SK-N-SH treated with all-trans-retinoic acid at 6 μM for 48 hours (cell line): Measurements from ENCODE around the gene MYO5B.

Source experiments
- ATAC-seq: fragments of 200-7000 bp; cut with Tn5 transposase; 3 replicates; pipeline ENCODE4 v1.9.1; 2020; ENCODE audit warnings: mild to moderate bottlenecking, moderate library complexity
- BACH2 ChIP-seq: fragments of 250-450 bp; sonication (Bioruptor Pico); IDR thresholded peaks from 2 replicates; pipeline ENCODE4 v1.9.0; 2021; ENCODE audit warnings: mild to moderate bottlenecking, borderline replicate concordance
- CSDC2 ChIP-seq: fragments of 250-450 bp; sonication (Bioruptor Pico); IDR thresholded peaks from 2 replicates; pipeline ENCODE4 v1.5.0; 2020; ENCODE audit warnings: mild to moderate bottlenecking, moderate library complexity
- CSRNP3 ChIP-seq: fragments of 250-450 bp; sonication (Bioruptor Pico); IDR thresholded peaks from 2 replicates; pipeline ENCODE4 v1.5.1; 2021; ENCODE audit warnings: mild to moderate bottlenecking, moderate library complexity
- ESRRG ChIP-seq: fragments of 250-450 bp; sonication (Bioruptor Pico); IDR thresholded peaks from 2 replicates; pipeline ENCODE4 v1.6.1; 2021; ENCODE audit warnings: mild to moderate bottlenecking
- ISL1 ChIP-seq: fragments of 250-450 bp; sonication (Bioruptor Pico); IDR thresholded peaks from 2 replicates; pipeline ENCODE4 v2.1.2; 2022; ENCODE audit warnings: mild to moderate bottlenecking, moderate library complexity
- OSR1 ChIP-seq: fragments of 250-450 bp; sonication (Bioruptor Pico); IDR thresholded peaks from 2 replicates; pipeline ENCODE4 v1.8.0; 2022; ENCODE audit warnings: moderate library complexity, mild to moderate bottlenecking, inconsistent platforms
- PATZ1 ChIP-seq: fragments of 250-450 bp; sonication (Bioruptor Pico); IDR thresholded peaks from 2 replicates; pipeline ENCODE4 v1.8.0; 2020; ENCODE audit warnings: mild to moderate bottlenecking, moderate library complexity, borderline replicate concordance
- POU6F1 ChIP-seq: fragments of 250-450 bp; sonication (Bioruptor Pico); IDR thresholded peaks from 2 replicates; pipeline ENCODE4 v1.8.0; 2021; ENCODE audit warnings: low read depth, mild to moderate bottlenecking, moderate library complexity, borderline replicate concordance
- PPARA ChIP-seq: fragments of 250-450 bp; sonication (Bioruptor Pico); IDR thresholded peaks from 2 replicates; pipeline ENCODE4 v1.5.0; 2020; ENCODE audit warnings: mild to moderate bottlenecking, borderline replicate concordance
- RARB ChIP-seq: fragments of 250-450 bp; sonication (Bioruptor Pico); IDR thresholded peaks from 2 replicates; pipeline ENCODE4 v1.8.0; 2021; ENCODE audit warnings: mild to moderate bottlenecking, moderate library complexity
- SNAI2 ChIP-seq: fragments of 250-450 bp; sonication (Bioruptor Pico); IDR thresholded peaks from 2 replicates; pipeline ENCODE4 v1.5.0; 2020; ENCODE audit warnings: mild to moderate bottlenecking, moderate library complexity
- TCF4 ChIP-seq: fragments of 250-450 bp; sonication (Bioruptor Pico); IDR thresholded peaks from 2 replicates; pipeline ENCODE4 v1.8.0; 2021; ENCODE audit warnings: mild to moderate bottlenecking, moderate library complexity, borderline replicate concordance
- TOX ChIP-seq: fragments of 250-450 bp; sonication (Bioruptor Pico); IDR thresholded peaks from 2 replicates; pipeline ENCODE4 v1.8.0; 2021; ENCODE audit warnings: mild to moderate bottlenecking, moderate library complexity, borderline replicate concordance
- TSHZ2 ChIP-seq: fragments of 250-450 bp; sonication (Bioruptor Pico); IDR thresholded peaks from 2 replicates; pipeline ENCODE4 v1.5.0; 2020; ENCODE audit warnings: mild to moderate bottlenecking, moderate library complexity
- ZC3H10 ChIP-seq: fragments of 250-450 bp; sonication (Bioruptor Pico); IDR thresholded peaks from 2 replicates; pipeline ENCODE4 v1.5.1; 2021; ENCODE audit warnings: mild to moderate bottlenecking, moderate library complexity
- ZFP3 ChIP-seq: fragments of 250-450 bp; sonication (Bioruptor Pico); IDR thresholded peaks from 2 replicates; pipeline ENCODE4 v1.5.0; 2020; ENCODE audit warnings: mild to moderate bottlenecking, moderate library complexity
- ZFP30 ChIP-seq: fragments of 450-650 bp; formaldehyde crosslinking; IDR thresholded peaks from 2 replicates; pipeline ENCODE4 v1.5.0; 2022; ENCODE audit warnings: mild to moderate bottlenecking, moderate library complexity
- ZNF565 ChIP-seq: fragments of 450-650 bp; formaldehyde crosslinking; conservative IDR thresholded peaks from 2 replicates; pipeline ENCODE4 v1.5.0; 2020; ENCODE audit warnings: low read depth, mild to moderate bottlenecking, moderate library complexity
- ZNF70 ChIP-seq: fragments of 450-650 bp; formaldehyde crosslinking; IDR thresholded peaks from 2 replicates; pipeline ENCODE4 v1.5.0; 2020; ENCODE audit warnings: mild to moderate bottlenecking, moderate library complexity
- ZNF8 ChIP-seq: fragments of 450-650 bp; formaldehyde crosslinking; IDR thresholded peaks from 2 replicates; pipeline ENCODE4 v1.5.0; 2020; ENCODE audit warnings: mild to moderate bottlenecking, moderate library complexity
- TF ChIP-seq, protein P1 (sequence below): fragments of 250-450 bp; sonication (Bioruptor Pico); IDR thresholded peaks from 2 replicates; pipeline ENCODE4 v1.5.1; 2020; ENCODE audit warnings: low read depth, mild to moderate bottlenecking, moderate library complexity

MYO5B gene

GRCh38 chr18:49949951-49950395 is 245.0 kb downstream of the MYO5B start:
- TF ChIP-seq TOX (CRISPR knock-in tag) (no peak), TCF4 (no peak), SNAI2 (no peak), ZNF70 (CRISPR knock-in tag) (no peak), ESRRG (no peak), ISL1 (CRISPR knock-in tag) (no peak), CSRNP3 (CRISPR knock-in tag) (no peak), PATZ1 (no peak), ZNF565 (no peak), RARB (CRISPR knock-in tag) (no peak), POU6F1 (CRISPR knock-in tag) (no peak), BACH2 (no peak), ZNF8 (CRISPR knock-in tag) (no peak), CSDC2 (CRISPR knock-in tag) (no peak)
- TF ChIP-seq, protein P1, sequence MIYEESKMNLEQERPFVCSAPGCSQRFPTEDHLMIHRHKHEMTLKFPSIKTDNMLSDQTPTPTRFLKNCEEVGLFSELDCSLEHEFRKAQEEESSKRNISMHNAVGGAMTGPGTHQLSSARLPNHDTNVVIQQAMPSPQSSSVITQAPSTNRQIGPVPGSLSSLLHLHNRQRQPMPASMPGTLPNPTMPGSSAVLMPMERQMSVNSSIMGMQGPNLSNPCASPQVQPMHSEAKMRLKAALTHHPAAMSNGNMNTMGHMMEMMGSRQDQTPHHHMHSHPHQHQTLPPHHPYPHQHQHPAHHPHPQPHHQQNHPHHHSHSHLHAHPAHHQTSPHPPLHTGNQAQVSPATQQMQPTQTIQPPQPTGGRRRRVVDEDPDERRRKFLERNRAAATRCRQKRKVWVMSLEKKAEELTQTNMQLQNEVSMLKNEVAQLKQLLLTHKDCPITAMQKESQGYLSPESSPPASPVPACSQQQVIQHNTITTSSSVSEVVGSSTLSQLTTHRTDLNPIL (CRISPR knock-in tag) = no peak
- no peak for ATAC-seq

- TF ChIP-seq ZNF70 (CRISPR knock-in tag) (no peak), ZNF565 (no peak), SNAI2 (no peak), ZC3H10 (CRISPR knock-in tag) (no peak), ISL1 (CRISPR knock-in tag) (no peak), ZNF8 (CRISPR knock-in tag) (no peak), BACH2 (no peak), ZFP30 (CRISPR knock-in tag) (no peak), RARB (CRISPR knock-in tag) (no peak), OSR1 (CRISPR knock-in tag) (no peak), CSDC2 (CRISPR knock-in tag) (no peak), CSRNP3 (CRISPR knock-in tag) (no peak), TSHZ2 (no peak), TOX (CRISPR knock-in tag) (no peak), POU6F1 (CRISPR knock-in tag) (no peak), TCF4 (no peak), ZFP3 (CRISPR knock-in tag) (no peak), PPARA (no peak)
- TF ChIP-seq, protein P1 (CRISPR knock-in tag) = no peak
- ATAC-seq = no peak
These were observed 246.0 kb downstream of the MYO5B start for GRCh38 chr18:49948975-49949374.
